PC-3 (cell line): Measurements from ENCODE around the gene SNRNP25. TPM values are rescaled to one million over a fixed set of nuclear protein-coding genes. Genes with fewer than 3 reads are reported as not detected.

ENCODE experiments used
- ATAC-seq: fragments of 200-7000 bp; cut with Tn5 transposase; 2 replicates; pipeline ENCODE4 v1.9.1; 2020; ENCODE audit warnings: mild to moderate bottlenecking, moderate library complexity
- BruUV-seq: library from RNA; stranded (reverse); fragments of 400-500 nt; replicated peaks from 2 replicates; lab custom pipeline; 2021; lab: Mats Ljungman, UMichigan
- CTCF ChIA-PET: fragments of 300-600 bp; sonication (Branson Sonifier 250); formaldehyde crosslinking; loops from one replicate; lab custom pipeline; 2022; ENCODE audit warnings: antibody characterized with exemption; lab: Charles Lee
- POLR2A ChIA-PET: fragments of 300-600 bp; sonication (Branson Sonifier 250); formaldehyde crosslinking; loops from one replicate; lab custom pipeline; 2022; ENCODE audit warnings: antibody characterized with exemption; ENCODE audit not compliant: unreplicated experiment; lab: Charles Lee
- DNase-seq: peaks from one replicate; pipeline ENCODE4 v3.0.0-alpha.2; 2015
- H2AFZ ChIP-seq: fragments of 300-600 bp; sonication (generic); 2 replicates; pipeline ENCODE4 v1.6.0; 2016; ENCODE audit warnings: antibody characterized with exemption, low read length
- H3F3A ChIP-seq: fragments of 300-600 bp; sonication (generic); one replicate; pipeline ENCODE4 v1.6.0; 2017; ENCODE audit warnings: antibody characterized with exemption, low read length, control low read depth, mild to moderate bottlenecking; ENCODE audit not compliant: unreplicated experiment
- H3K27ac ChIP-seq: fragments of 300-600 bp; sonication (generic); 2 replicates; pipeline ENCODE4 v1.5.1; 2016; ENCODE audit warnings: mild to moderate bottlenecking, low read length
- H3K27me3 ChIP-seq: fragments of 300-600 bp; sonication (generic); 2 replicates; pipeline ENCODE4 v1.6.1; 2016; ENCODE audit warnings: low read length, mixed read lengths
- H3K36me3 ChIP-seq: fragments of 300-600 bp; sonication (generic); 2 replicates; pipeline ENCODE4 v1.6.1; 2016; ENCODE audit warnings: low read depth, mixed run types, low read length, mixed read lengths
- H3K4me1 ChIP-seq: fragments of 300-600 bp; sonication (generic); 2 replicates; pipeline ENCODE4 v1.5.1; 2016; ENCODE audit warnings: low read length; ENCODE audit not compliant: insufficient read depth
- H3K4me2 ChIP-seq: fragments of 300-600 bp; sonication (generic); 2 replicates; pipeline ENCODE4 v1.6.0; 2016; ENCODE audit warnings: low read length
- H3K4me3 ChIP-seq: fragments of 300-600 bp; sonication (generic); 2 replicates; pipeline ENCODE4 v1.5.1; 2016; ENCODE audit warnings: mild to moderate bottlenecking, low read length, mixed read lengths
- H3K79me2 ChIP-seq: fragments of 300-600 bp; sonication (generic); 2 replicates; pipeline ENCODE4 v1.6.1; 2017; ENCODE audit warnings: low read length, mixed read lengths
- H3K9ac ChIP-seq: fragments of 300-600 bp; sonication (generic); 2 replicates; pipeline ENCODE4 v1.6.0; 2016; ENCODE audit warnings: mild to moderate bottlenecking, low read length
- H3K9me2 ChIP-seq: fragments of 300-600 bp; sonication (generic); replicated peaks from 2 replicates; pipeline ENCODE4 v1.6.1; 2016; ENCODE audit warnings: mixed run types, low read length, mixed read lengths
- H3K9me3 ChIP-seq: fragments of 300-600 bp; sonication (generic); 2 replicates; pipeline ENCODE4 v1.6.1; 2016; ENCODE audit warnings: low read length, mixed read lengths
- H4K20me1 ChIP-seq: fragments of 300-600 bp; sonication (generic); 2 replicates; pipeline ENCODE4 v1.6.1; 2016; ENCODE audit warnings: low read length, mixed read lengths
- CTCF ChIP-seq: fragments of 300-600 bp; sonication (generic); conservative IDR thresholded peaks from 2 replicates; pipeline ENCODE4 v1.5.1; 2017; ENCODE audit warnings: antibody characterized with exemption, low read depth, mild to moderate bottlenecking, low read length
- EZH2 ChIP-seq: fragments of 300-600 bp; sonication (generic); IDR thresholded peaks from one replicate; pipeline ENCODE4 v1.6.1; 2017; ENCODE audit warnings: antibody characterized with exemption, mild to moderate bottlenecking, low read length; ENCODE audit not compliant: unreplicated experiment
- EZH2phosphoT487 ChIP-seq: fragments of 300-600 bp; sonication (generic); IDR thresholded peaks from 2 replicates; pipeline ENCODE4 v1.6.1; 2018; ENCODE audit warnings: mild to moderate bottlenecking, antibody characterized with exemption, low read length, borderline replicate concordance
- intact Hi-C: fragments of 100-400 bp; cut with micrococcal nuclease; formaldehyde crosslinking; loops from 2 replicates; pipeline ENCODE4 v1.9.0; 2023
- total RNA-seq: library from RNA; depleted of rRNA; stranded (reverse); fragments of >200 nt; gene quantifications from 2 replicates; pipeline ENCODE4 v1.2.3, GENCODE V29; 2014

Gene SNRNP25
- total RNA-seq, 1 experiment from 2014 or later, result 45.8 TPM

GRCh38 chr16:74747-75334 is 21.2 kb downstream of the SNRNP25 start:
- Histone ChIP-seq H3K4me2 (no peak overlapping the region), H3K9ac (no peak overlapping the region), H3K9me3 (no peaks in the 10 kb centered on the region), H3K27me3 (no peaks in the 10 kb centered on the region), H3K27ac (no peak overlapping the region), H2AFZ (no peak overlapping the region), H3K9me2 (no peaks in the 10 kb centered on the region), H3K4me1 (peaks cover 45% of the 10 kb centered on the region), H3F3A (no peaks in the 10 kb centered on the region), H3K79me2 (peaks cover 25% of the 10 kb centered on the region), H4K20me1 (no peaks in the 10 kb centered on the region), H3K36me3 (no peaks in the 10 kb centered on the region), H3K4me3 (no peak overlapping the region)
- intact Hi-C loops, result no loop called here
- no peak for DNase-seq
- ChIA-PET POLR2A (no interaction called here), CTCF (interaction anchor here (0.6 kb wide), 1 partner anchor 51 kb away, joined by 5 read pairs; no protein-coding TSS in a partner anchor)
- ATAC-seq, result no peak
- TF ChIP-seq CTCF, result no peak
- TF ChIP-seq EZH2phosphoT487, result no peak
- no peak for TF ChIP-seq EZH2
- no TSS peak for BruUV-seq

- no peak for TF ChIP-seq EZH2
- no peak for TF ChIP-seq CTCF
- TF ChIP-seq EZH2phosphoT487, result no peak
- Histone ChIP-seq H3K4me2 (peak overlapping the region; percentile 87), H3K4me1 (peaks cover 35% of the 10 kb centered on the region), H3F3A (no peaks in the 10 kb centered on the region), H3K4me3 (0 out of 2 replicates have a peak overlapping the region, but pooled peaks have one; percentile 84), H4K20me1 (no peaks in the 10 kb centered on the region), H3K36me3 (no peaks in the 10 kb centered on the region), H3K79me2 (peaks cover 15% of the 10 kb centered on the region), H2AFZ (no peak overlapping the region), H3K27me3 (no peaks in the 10 kb centered on the region), H3K9me2 (no peaks in the 10 kb centered on the region), H3K9ac (no peak overlapping the region), H3K9me3 (no peaks in the 10 kb centered on the region), H3K27ac (0 out of 2 replicates have a peak overlapping the region, but pooled peaks have one; percentile 16)
- DNase-seq (no peak), ATAC-seq (no peak)
- CTCF ChIA-PET, result no interaction called here
- POLR2A ChIA-PET, result no interaction called here
- BruUV-seq, result no TSS peak
- intact Hi-C loops, result no loop called here
Observed at GRCh38 chr16:75580-76501, 22.2 kb downstream of the SNRNP25 start.
